ENCODE measurements around the gene CPEB4.

DNA sequence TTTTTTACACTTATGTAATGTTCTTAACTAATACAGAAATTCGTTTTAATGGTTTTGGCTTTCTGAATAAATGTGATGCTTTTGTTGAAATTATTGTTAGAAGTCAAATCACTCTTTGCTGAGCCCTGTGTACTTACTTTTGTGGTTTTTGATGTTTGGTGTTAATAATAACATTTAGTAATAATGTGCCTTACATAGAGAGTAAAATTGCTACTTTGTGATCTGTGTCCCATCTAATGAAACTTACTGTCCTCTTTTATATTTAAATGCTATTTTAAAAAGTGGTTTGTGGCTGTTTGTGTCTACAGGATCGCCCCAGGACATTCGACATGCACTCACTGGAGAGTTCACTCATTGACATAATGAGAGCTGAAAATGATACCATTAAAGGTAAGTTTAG lies 22.1 kb downstream of the CPEB4 start:
- TF ChIP-seq, protein P1, sequence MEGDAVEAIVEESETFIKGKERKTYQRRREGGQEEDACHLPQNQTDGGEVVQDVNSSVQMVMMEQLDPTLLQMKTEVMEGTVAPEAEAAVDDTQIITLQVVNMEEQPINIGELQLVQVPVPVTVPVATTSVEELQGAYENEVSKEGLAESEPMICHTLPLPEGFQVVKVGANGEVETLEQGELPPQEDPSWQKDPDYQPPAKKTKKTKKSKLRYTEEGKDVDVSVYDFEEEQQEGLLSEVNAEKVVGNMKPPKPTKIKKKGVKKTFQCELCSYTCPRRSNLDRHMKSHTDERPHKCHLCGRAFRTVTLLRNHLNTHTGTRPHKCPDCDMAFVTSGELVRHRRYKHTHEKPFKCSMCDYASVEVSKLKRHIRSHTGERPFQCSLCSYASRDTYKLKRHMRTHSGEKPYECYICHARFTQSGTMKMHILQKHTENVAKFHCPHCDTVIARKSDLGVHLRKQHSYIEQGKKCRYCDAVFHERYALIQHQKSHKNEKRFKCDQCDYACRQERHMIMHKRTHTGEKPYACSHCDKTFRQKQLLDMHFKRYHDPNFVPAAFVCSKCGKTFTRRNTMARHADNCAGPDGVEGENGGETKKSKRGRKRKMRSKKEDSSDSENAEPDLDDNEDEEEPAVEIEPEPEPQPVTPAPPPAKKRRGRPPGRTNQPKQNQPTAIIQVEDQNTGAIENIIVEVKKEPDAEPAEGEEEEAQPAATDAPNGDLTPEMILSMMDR (conservative IDR thresholded peaks at IDR 0.05; ENCODE audit: low read depth, low read length) = no peak
- TF ChIP-seq MXI1 (IDR thresholded peaks at IDR 0.05; ENCODE audit: borderline replicate concordance, low read depth, low read length) (no peak), SMC3 (IDR thresholded peaks at IDR 0.05; ENCODE audit: low read depth, low read length) (no peak), FOS (IDR thresholded peaks at IDR 0.05; ENCODE audit: low read depth, low read length) (no peak), POLR2A (IDR thresholded peaks at IDR 0.05; ENCODE audit: low read depth, low read length) (no peak), MAFK (IDR thresholded peaks at IDR 0.05; ENCODE audit: low read depth, low read length) (no peak), RCOR1 (IDR thresholded peaks at IDR 0.05; ENCODE audit: insufficient replicate concordance, low read length) (no peak), BHLHE40 (IDR thresholded peaks at IDR 0.05; ENCODE audit: low read depth, low read length) (no peak)
- TF ChIP-seq, protein P2, sequence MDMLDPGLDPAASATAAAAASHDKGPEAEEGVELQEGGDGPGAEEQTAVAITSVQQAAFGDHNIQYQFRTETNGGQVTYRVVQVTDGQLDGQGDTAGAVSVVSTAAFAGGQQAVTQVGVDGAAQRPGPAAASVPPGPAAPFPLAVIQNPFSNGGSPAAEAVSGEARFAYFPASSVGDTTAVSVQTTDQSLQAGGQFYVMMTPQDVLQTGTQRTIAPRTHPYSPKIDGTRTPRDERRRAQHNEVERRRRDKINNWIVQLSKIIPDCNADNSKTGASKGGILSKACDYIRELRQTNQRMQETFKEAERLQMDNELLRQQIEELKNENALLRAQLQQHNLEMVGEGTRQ (IDR thresholded peaks at IDR 0.05; ENCODE audit: low read depth, low read length) = no peak

Measured in IMR-90 (cell line).